K562 (cell line): ENCODE results near the gene SCAMP2. TPM values are rescaled to one million over a fixed set of nuclear protein-coding genes. Genes with fewer than 3 reads are reported as not detected.

Source experiments
- ADNP ChIP-seq: fragments of 200-800 bp; sonication (Bioruptor generic); IDR thresholded peaks from 2 replicates; pipeline ENCODE4 v1.6.1; 2016; ENCODE audit warnings: missing genetic modification characterization, missing compliant biosample characterization
- BRCA1 ChIP-seq, 2 experiments: fragments of 450-650 bp in 1 of 2; sonication (generic) in 1 of 2; formaldehyde crosslinking in 1 of 2; IDR thresholded peaks; 2 replicates each; pipeline versions ENCODE4 v1.5.0 to v1.6.1; 2017 to 2020; ENCODE audit warnings: mild to moderate bottlenecking in 1 of 2, missing genetic modification reagents in 1 of 2
- BRD9 ChIP-seq: fragments of 450-650 bp; IDR thresholded peaks from 2 replicates; pipeline ENCODE4 v1.6.1; 2018; ENCODE audit warnings: low read depth; ENCODE audit not compliant: partially characterized antibody
- ETV5 ChIP-seq: sonication (generic); formaldehyde crosslinking; IDR thresholded peaks from 2 replicates; pipeline ENCODE4 v1.4.0; 2020; ENCODE audit warnings: low read depth, mild to moderate bottlenecking, missing genetic modification reagents
- HDAC8 ChIP-seq: fragments of 450-650 bp; IDR thresholded peaks from 2 replicates; pipeline ENCODE4 v1.6.1; 2016; ENCODE audit warnings: mild to moderate bottlenecking, missing genetic modification characterization, moderate library complexity, missing compliant biosample characterization
- MYC ChIP-seq, 2 experiments: fragments of 250-450 bp in 1 of 2; sonication (Bioruptor Pico) in 1 of 2; IDR thresholded peaks; 2 replicates each; pipeline versions ENCODE4 v1.5.1 to v1.6.1; 2012 to 2021; ENCODE audit warnings: low read depth in 2 of 2, borderline replicate concordance in 1 of 2, improper control_type of control experiment in 1 of 2, low read length in 1 of 2, mild to moderate bottlenecking in 1 of 2, moderate library complexity in 1 of 2
- MYNN ChIP-seq, 2 experiments: sonication (generic); formaldehyde crosslinking in 1 of 2; IDR thresholded peaks; 2 replicates each; pipeline versions ENCODE4 v1.5.0 to v1.6.1; 2016 to 2020; ENCODE audit warnings: antibody characterized with exemption in 1 of 2, missing genetic modification reagents in 1 of 2
- NFATC3 ChIP-seq: fragments of 450-650 bp; IDR thresholded peaks from 2 replicates; pipeline ENCODE4 v1.6.1; 2017; ENCODE audit warnings: mild to moderate bottlenecking
- NFYB ChIP-seq: IDR thresholded peaks from 2 replicates; pipeline ENCODE4 v1.6.1; 2011; ENCODE audit warnings: mild to moderate bottlenecking, moderate library complexity; ENCODE audit not compliant: insufficient read length; ENCODE audit errors: extremely low read depth
- NR2F6 ChIP-seq: fragments of 450-650 bp; formaldehyde crosslinking; IDR thresholded peaks from 2 replicates; pipeline ENCODE4 v1.4.0; 2020; ENCODE audit warnings: mild to moderate bottlenecking
- PML ChIP-seq: IDR thresholded peaks from 2 replicates; pipeline ENCODE4 v1.6.1; 2012; ENCODE audit warnings: low read length, inconsistent platforms
- POLR2AphosphoS2 ChIP-seq: IDR thresholded peaks from 2 replicates; pipeline ENCODE4 v1.6.1; 2012; ENCODE audit warnings: low read length, improper control_type of control experiment
- POLR2AphosphoS5 ChIP-seq: IDR thresholded peaks from 2 replicates; pipeline ENCODE4 v1.6.1; 2011; ENCODE audit warnings: mild to moderate bottlenecking, low read depth, low read length, moderate library complexity; ENCODE audit not compliant: control insufficient read depth, insufficient read depth
- SAFB2 ChIP-seq: fragments of 200-400 bp; formaldehyde crosslinking; IDR thresholded peaks from 2 replicates; pipeline ENCODE4 v1.6.1; 2018; ENCODE audit warnings: borderline replicate concordance, low read length, low read depth, moderate library complexity; ENCODE audit not compliant: severe bottlenecking
- SIN3B ChIP-seq: fragments of 450-650 bp; IDR thresholded peaks from 2 replicates; pipeline ENCODE4 v1.6.1; 2017; ENCODE audit warnings: low read depth, mild to moderate bottlenecking, moderate library complexity
- SMAD4 ChIP-seq: fragments of 250-450 bp; sonication (Bioruptor Pico); conservative IDR thresholded peaks from 2 replicates; pipeline ENCODE4 v1.8.0; 2021; ENCODE audit warnings: inconsistent platforms, mild to moderate bottlenecking, moderate library complexity
- STAG1 ChIP-seq: sonication (generic); formaldehyde crosslinking; IDR thresholded peaks from 2 replicates; pipeline ENCODE4 v1.5.0; 2020; ENCODE audit warnings: missing genetic modification reagents, borderline replicate concordance
- TCF7L2 ChIP-seq: fragments of 150-350 bp; IDR thresholded peaks from 2 replicates; pipeline ENCODE4 v1.6.1; 2016; ENCODE audit warnings: low read depth, mild to moderate bottlenecking, low read length, moderate library complexity
- TRIM28 ChIP-seq: fragments of 450-650 bp; IDR thresholded peaks from 2 replicates; pipeline ENCODE4 v1.6.1; 2017
- ZBTB1 ChIP-seq: sonication (generic); formaldehyde crosslinking; IDR thresholded peaks from 2 replicates; pipeline ENCODE4 v1.8.1; 2023; ENCODE audit warnings: missing genetic modification reagents, low read depth, mild to moderate bottlenecking, borderline replicate concordance
- ZC3H11A ChIP-seq: IDR thresholded peaks from 2 replicates; pipeline ENCODE4 v1.6.1; 2012; ENCODE audit warnings: low read depth, low read length, improper control_type of control experiment
- ZNF124 ChIP-seq: sonication (generic); formaldehyde crosslinking; IDR thresholded peaks from 2 replicates; pipeline ENCODE4 v1.8.1; 2022; ENCODE audit warnings: missing genetic modification reagents
- ZNF184 ChIP-seq: sonication (generic); formaldehyde crosslinking; IDR thresholded peaks from 2 replicates; pipeline ENCODE4 v1.5.0; 2020; ENCODE audit warnings: missing genetic modification reagents
- ZNF253 ChIP-seq: fragments of 250-450 bp; sonication (Bioruptor Pico); conservative IDR thresholded peaks from 2 replicates; pipeline ENCODE4 v1.6.1; 2021; ENCODE audit warnings: mild to moderate bottlenecking
- ZNF277 ChIP-seq: fragments of 250-450 bp; sonication (Bioruptor Pico); IDR thresholded peaks from 2 replicates; pipeline ENCODE4 v1.8.0; 2022; ENCODE audit warnings: inconsistent platforms, mild to moderate bottlenecking, moderate library complexity, borderline replicate concordance
- ZNF436 ChIP-seq: fragments of 250-450, 450-650 bp; sonication (Bioruptor Pico); formaldehyde crosslinking; IDR thresholded peaks from 2 replicates; pipeline ENCODE4 v1.7.0; 2020; ENCODE audit warnings: mild to moderate bottlenecking
- ZNF444 ChIP-seq: fragments of 250-450 bp; sonication (Bioruptor Pico); IDR thresholded peaks from 2 replicates; pipeline ENCODE4 v1.4.0; 2020; ENCODE audit warnings: mild to moderate bottlenecking, moderate library complexity
- polyA plus RNA-seq, 8 experiments: library from polyadenylated mRNA; depleted of rRNA in 4 of 8; stranded (reverse) in 5 of 8; unstranded in 3 of 8; fragments of >200 nt; fragmentation: Nextera tagmentation in 2 of 8; fragmentation: Illumina TruSeq in 1 of 8; extraction: Ambion mirVana in 2 of 8; extraction: Trizol in 1 of 8; gene quantifications; 2 replicates each; pipeline versions ENCODE4 v1.2.1 to v1.2.3, GENCODE V29; 2011 to 2014; ENCODE audit warnings: inconsistent platforms in 1 of 8, missing spikeins in 1 of 8
- total RNA-seq, 7 experiments: library from RNA; depleted of rRNA in 6 of 7; stranded (reverse); fragments of >200 nt in 6 of 7; fragmentation: Illumina TruSeq in 2 of 7; extraction: Trizol in 2 of 7; gene quantifications; 2 replicates each; pipeline versions ENCODE4 v1.2.1 to v1.2.3, GENCODE V29; 2011 to 2021; ENCODE audit warnings: low replicate concordance in 1 of 7
- TF ChIP-seq, protein P1 (sequence below), 2 experiments: fragments of 450-650 bp in 1 of 2; sonication (generic) in 1 of 2; formaldehyde crosslinking in 1 of 2; IDR thresholded peaks in 1 of 2; conservative IDR thresholded peaks in 1 of 2; 2 replicates each; pipeline versions ENCODE4 v1.6.1 to v1.8.1; 2016 to 2023; ENCODE audit warnings: mild to moderate bottlenecking in 2 of 2, moderate library complexity in 2 of 2, inconsistent platforms in 1 of 2, missing genetic modification reagents in 1 of 2

SCAMP2 gene
- total and polyA plus RNA-seq, 9 of the 15 experiments (the other 6 are each of a cell fraction or from before 2014, with no cell fraction given): 5.9 to 61.1 (median 20.1) TPM

GRCh38 chr15:74906450-74907162 is 33.4 kb upstream of the SCAMP2 start, which contains the start of gene FAM219B (continued):
- TF ChIP-seq BRCA1 (IDR thresholded peaks at IDR 0.05) (no peak), BRCA1 (CRISPR knock-in tag; IDR thresholded peaks at IDR 0.05) (no peak), TRIM28 (no peak), POLR2AphosphoS2 (no peak), TCF7L2 (no peak), HDAC8 (tag) (no peak), BRD9 (no peak), MYC (IDR thresholded peaks at IDR 0.05; ENCODE audit: low read depth, low read length) (peak; percentile 71; the same call in 1 of the 2 replicates), MYC (CRISPR knock-in tag; IDR thresholded peaks at IDR 0.05; ENCODE audit: borderline replicate concordance, low read depth) (no peak), ZNF124 (no peak), ETV5 (CRISPR knock-in tag) (no peak), ADNP (tag) (no peak), STAG1 (CRISPR knock-in tag) (no peak), ZNF253 (CRISPR knock-in tag) (no peak), SMAD4 (CRISPR knock-in tag) (peak; percentile 59; the same call in 1 of the 2 replicates), ZNF436 (CRISPR knock-in tag) (no peak), ZNF444 (CRISPR knock-in tag) (no peak), NFYB (no peak), NR2F6 (CRISPR knock-in tag) (no peak), ZBTB1 (no peak), PML (peak; percentile 59), NFATC3 (no peak), ZC3H11A (no peak), ZNF277 (CRISPR knock-in tag) (no peak), MYNN (IDR thresholded peaks at IDR 0.05) (no peak), MYNN (CRISPR knock-in tag; IDR thresholded peaks at IDR 0.05) (no peak), SIN3B (peak; percentile 64), ZNF184 (no peak), POLR2AphosphoS5 (peak; percentile 77; the same call in 1 of the 2 replicates), SAFB2 (no peak)
- TF ChIP-seq, protein P1, sequence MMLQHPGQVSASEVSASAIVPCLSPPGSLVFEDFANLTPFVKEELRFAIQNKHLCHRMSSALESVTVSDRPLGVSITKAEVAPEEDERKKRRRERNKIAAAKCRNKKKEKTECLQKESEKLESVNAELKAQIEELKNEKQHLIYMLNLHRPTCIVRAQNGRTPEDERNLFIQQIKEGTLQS (IDR thresholded peaks at IDR 0.05): 0 out of 2 replicates have a peak, but pooled peaks have one; percentile 8
- TF ChIP-seq, protein P1 (CRISPR knock-in tag; conservative IDR thresholded peaks at IDR 0.05): no peak
